ENCODE results near the gene SOX6. TPM values are rescaled to one million over a fixed set of nuclear protein-coding genes. Genes with fewer than 3 reads are reported as not detected.

Gene SOX6
- total RNA-seq, 2 donors from 2014 or later = 3.1 to 15.5 TPM

DNA sequence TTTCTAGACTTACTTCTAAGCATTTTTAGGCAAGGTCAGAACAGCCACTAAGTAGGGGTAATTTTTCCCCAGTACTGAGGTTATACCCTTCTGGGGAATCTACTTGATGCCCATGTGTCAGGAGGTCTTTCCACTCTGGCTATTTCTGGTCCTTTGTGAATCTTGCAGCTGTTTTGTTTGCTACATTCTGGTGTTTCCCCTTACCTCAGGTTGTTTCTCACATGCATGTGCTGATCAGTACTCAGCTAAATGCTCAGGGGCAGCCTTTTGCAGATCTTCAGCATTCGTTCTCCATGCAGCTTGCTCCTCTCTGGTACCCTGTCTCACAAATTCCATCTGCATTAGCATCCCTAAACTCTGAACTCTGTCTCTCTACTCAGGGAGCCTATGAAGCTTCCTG is 303.6 kb downstream of the SOX6 start:
- H3K4me1 ChIP-seq (replicated peaks) = no peaks in the 10 kb centered on the region
- no peaks in the 10 kb centered on the region for H3K27me3 ChIP-seq (replicated peaks; ENCODE audit: insufficient read depth)
- H3K27ac ChIP-seq = no peak overlapping the region
- TF ChIP-seq POLR2A (IDR thresholded peaks at IDR 0.05) (no peak), POLR2AphosphoS5 (IDR thresholded peaks at IDR 0.05) (no peak)
- TF ChIP-seq, protein P1, sequence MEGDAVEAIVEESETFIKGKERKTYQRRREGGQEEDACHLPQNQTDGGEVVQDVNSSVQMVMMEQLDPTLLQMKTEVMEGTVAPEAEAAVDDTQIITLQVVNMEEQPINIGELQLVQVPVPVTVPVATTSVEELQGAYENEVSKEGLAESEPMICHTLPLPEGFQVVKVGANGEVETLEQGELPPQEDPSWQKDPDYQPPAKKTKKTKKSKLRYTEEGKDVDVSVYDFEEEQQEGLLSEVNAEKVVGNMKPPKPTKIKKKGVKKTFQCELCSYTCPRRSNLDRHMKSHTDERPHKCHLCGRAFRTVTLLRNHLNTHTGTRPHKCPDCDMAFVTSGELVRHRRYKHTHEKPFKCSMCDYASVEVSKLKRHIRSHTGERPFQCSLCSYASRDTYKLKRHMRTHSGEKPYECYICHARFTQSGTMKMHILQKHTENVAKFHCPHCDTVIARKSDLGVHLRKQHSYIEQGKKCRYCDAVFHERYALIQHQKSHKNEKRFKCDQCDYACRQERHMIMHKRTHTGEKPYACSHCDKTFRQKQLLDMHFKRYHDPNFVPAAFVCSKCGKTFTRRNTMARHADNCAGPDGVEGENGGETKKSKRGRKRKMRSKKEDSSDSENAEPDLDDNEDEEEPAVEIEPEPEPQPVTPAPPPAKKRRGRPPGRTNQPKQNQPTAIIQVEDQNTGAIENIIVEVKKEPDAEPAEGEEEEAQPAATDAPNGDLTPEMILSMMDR (IDR thresholded peaks at IDR 0.05) = no peak
- WGBS = 100% methylated on average over 1 of the region's 1 CpG
- H3K4me3 ChIP-seq = no peak overlapping the region
- DNase-seq (ENCODE audit: low spot score) = no peak
- no peaks in the 10 kb centered on the region for H3K36me3 ChIP-seq
- no peaks in the 10 kb centered on the region for H3K9me3 ChIP-seq
- intact Hi-C loops (cut with DNase I) = no loop called here

GRCh38 chr11:16049611-16050010 is 306.7 kb downstream of the SOX6 start:
- TF ChIP-seq, protein P1 (IDR thresholded peaks at IDR 0.05) = no peak
- TF ChIP-seq POLR2AphosphoS5 (IDR thresholded peaks at IDR 0.05) (no peak), POLR2A (IDR thresholded peaks at IDR 0.05) (no peak)
- Histone ChIP-seq H3K9me3 (no peaks in the 10 kb centered on the region), H3K36me3 (no peaks in the 10 kb centered on the region), H3K4me1 (replicated peaks) (no peaks in the 10 kb centered on the region), H3K4me3 (no peak overlapping the region), H3K27me3 (replicated peaks; ENCODE audit: insufficient read depth) (no peaks in the 10 kb centered on the region), H3K27ac (no peak overlapping the region)
- 63% methylated on average over 5 of the region's 5 CpGs for WGBS
- intact Hi-C loops (cut with DNase I) = no loop called here
- DNase-seq (ENCODE audit: low spot score) = no peak

- 93% methylated on average over 6 of the region's 6 CpGs for WGBS
- Histone ChIP-seq H3K27me3 (replicated peaks; ENCODE audit: insufficient read depth) (no peaks in the 10 kb centered on the region), H3K9me3 (no peaks in the 10 kb centered on the region), H3K27ac (no peak overlapping the region), H3K4me3 (no peak overlapping the region), H3K36me3 (no peaks in the 10 kb centered on the region), H3K4me1 (replicated peaks) (no peaks in the 10 kb centered on the region)
- DNase-seq (ENCODE audit: low spot score) = no peak
- TF ChIP-seq POLR2A (IDR thresholded peaks at IDR 0.05) (no peak), POLR2AphosphoS5 (IDR thresholded peaks at IDR 0.05) (no peak)
- TF ChIP-seq, protein P1 (IDR thresholded peaks at IDR 0.05) = no peak
- intact Hi-C loops (cut with DNase I) = no loop called here
Measured at GRCh38 chr11:16047073-16047472, 309.3 kb downstream of the SOX6 start.

DNA sequence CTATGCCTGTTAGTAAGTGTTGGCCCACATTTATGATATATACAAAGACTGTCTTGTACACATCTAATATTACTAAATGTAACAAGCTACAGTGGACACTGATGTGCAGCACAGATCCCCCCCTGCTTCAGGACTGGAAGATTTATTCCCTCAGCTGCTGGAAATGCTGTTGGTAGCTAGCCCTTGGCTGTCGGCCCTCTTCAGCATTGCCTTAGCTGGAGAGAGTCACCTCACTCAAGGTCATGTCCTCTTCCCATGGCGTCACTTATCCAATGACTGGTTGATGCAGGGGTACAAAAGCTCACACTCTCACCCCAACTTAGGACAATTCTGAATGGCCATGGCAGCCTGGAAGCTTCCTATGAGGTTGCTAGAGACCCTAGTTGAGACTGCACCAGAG is 312.7 kb downstream of the SOX6 start:
- no peak overlapping the region for H3K27ac ChIP-seq
- H3K27me3 ChIP-seq (replicated peaks; ENCODE audit: insufficient read depth) = no peaks in the 10 kb centered on the region
- no peak for DNase-seq (ENCODE audit: low spot score)
- TF ChIP-seq, protein P1 (IDR thresholded peaks at IDR 0.05) = no peak
- TF ChIP-seq POLR2AphosphoS5 (IDR thresholded peaks at IDR 0.05) = no peak
- TF ChIP-seq POLR2A (IDR thresholded peaks at IDR 0.05) = no peak
- H3K4me3 ChIP-seq = no peak overlapping the region
- H3K36me3 ChIP-seq = no peaks in the 10 kb centered on the region
- no peaks in the 10 kb centered on the region for H3K4me1 ChIP-seq (replicated peaks)
- intact Hi-C loops (cut with DNase I) = no loop called here
- no peaks in the 10 kb centered on the region for H3K9me3 ChIP-seq
- 92% methylated on average over 2 of the region's 2 CpGs for WGBS

- intact Hi-C loops (cut with DNase I) = no loop called here
- 95% methylated on average over 1 of the region's 1 CpG for WGBS
- H3K27me3 ChIP-seq (replicated peaks; ENCODE audit: insufficient read depth) = no peaks in the 10 kb centered on the region
- H3K36me3 ChIP-seq = no peaks in the 10 kb centered on the region
- H3K4me1 ChIP-seq (replicated peaks) = no peaks in the 10 kb centered on the region
- no peak overlapping the region for H3K27ac ChIP-seq
- H3K9me3 ChIP-seq = no peaks in the 10 kb centered on the region
- H3K4me3 ChIP-seq = no peak overlapping the region
- TF ChIP-seq POLR2AphosphoS5 (IDR thresholded peaks at IDR 0.05) (no peak), POLR2A (IDR thresholded peaks at IDR 0.05) (no peak)
- TF ChIP-seq, protein P1 (IDR thresholded peaks at IDR 0.05) = no peak
- DNase-seq (ENCODE audit: low spot score) = no peak
Measured at GRCh38 chr11:16041207-16041606, 315.1 kb downstream of the SOX6 start.

Measured in prostate gland (tissue), 2 donors.